Colonic mucosa (tissue), 4 donors: ENCODE data around the gene RAB3B. TPM values are rescaled to one million over a fixed set of nuclear protein-coding genes. Genes with fewer than 3 reads are reported as not detected.
"Not testable (repeated sequence)": the region's sequence is repeated elsewhere in the genome, so short reads cannot be mapped to it uniquely, and the experiment has no call there.

Source experiments
- DNase-seq: peaks from one replicate; pipeline ENCODE4 v3.0.0-alpha.2; 2020
- H3K27ac ChIP-seq: fragments of 200-600 bp; one replicate; pipeline ENCODE4 v1.8.0; 2021
- H3K27me3 ChIP-seq: fragments of 200-600 bp; one replicate; pipeline ENCODE4 v1.8.0; 2021
- H3K36me3 ChIP-seq: fragments of 200-600 bp; one replicate; pipeline ENCODE4 v1.8.0; 2021
- H3K4me1 ChIP-seq: fragments of 200-600 bp; one replicate; pipeline ENCODE4 v1.8.0; 2021; ENCODE audit warnings: mild to moderate bottlenecking
- H3K4me3 ChIP-seq: fragments of 200-600 bp; one replicate; pipeline ENCODE4 v1.8.0; 2021
- H3K9ac ChIP-seq, 2 donors: one replicate each; pipeline ENCODE4 v1.7.0; 2013; ENCODE audit warnings: control low read depth in 2 of 2, low read depth in 2 of 2, low read length in 2 of 2
- H3K9me3 ChIP-seq: fragments of 200-600 bp; one replicate; pipeline ENCODE4 v1.8.0; 2021
- CTCF ChIP-seq: fragments of 200-600 bp; IDR thresholded peaks from one replicate; pipeline ENCODE4 v1.8.0; 2022; ENCODE audit warnings: antibody characterized with exemption, mild to moderate bottlenecking
- intact Hi-C: fragments of 100-400 bp; cut with DNase I; formaldehyde crosslinking; loops from one replicate; pipeline ENCODE4 v1.14.1; 2022
- total RNA-seq, 2 donors: library from RNA; stranded (reverse); fragmentation: NEBNext Ultra II Directional in 1 of 2; extraction: Animal tissue kit (Norgen Biotek cat#: 25700) in 1 of 2; gene quantifications; one replicate each; pipeline ENCODE4 v1.2.1, GENCODE V29; 2021
- donor health status: healthy.
- donor health status: DM: no; HTN: no; CAD: no.
- donor health status: DM: no; HTN: no; CAD: no.

Gene RAB3B
- total RNA-seq, 2 donors from 2014 or later, result 3.6 to 6.0 TPM

GRCh38 chr1:52008071-52008809 is 17.7 kb upstream of the RAB3B start:
- DNase-seq, result no peak
- H3K27me3 ChIP-seq, result no peaks in the 10 kb centered on the region
- no peak overlapping the region for H3K27ac ChIP-seq
- H3K36me3 ChIP-seq, result no peaks in the 10 kb centered on the region
- no peaks in the 10 kb centered on the region for H3K4me1 ChIP-seq
- H3K9ac ChIP-seq, result no peak overlapping the region
- H3K4me3 ChIP-seq, result no peak overlapping the region
- intact Hi-C loops, result no loop called here
- no peak for TF ChIP-seq CTCF
- H3K9me3 ChIP-seq, result no peaks in the 10 kb centered on the region

DNA sequence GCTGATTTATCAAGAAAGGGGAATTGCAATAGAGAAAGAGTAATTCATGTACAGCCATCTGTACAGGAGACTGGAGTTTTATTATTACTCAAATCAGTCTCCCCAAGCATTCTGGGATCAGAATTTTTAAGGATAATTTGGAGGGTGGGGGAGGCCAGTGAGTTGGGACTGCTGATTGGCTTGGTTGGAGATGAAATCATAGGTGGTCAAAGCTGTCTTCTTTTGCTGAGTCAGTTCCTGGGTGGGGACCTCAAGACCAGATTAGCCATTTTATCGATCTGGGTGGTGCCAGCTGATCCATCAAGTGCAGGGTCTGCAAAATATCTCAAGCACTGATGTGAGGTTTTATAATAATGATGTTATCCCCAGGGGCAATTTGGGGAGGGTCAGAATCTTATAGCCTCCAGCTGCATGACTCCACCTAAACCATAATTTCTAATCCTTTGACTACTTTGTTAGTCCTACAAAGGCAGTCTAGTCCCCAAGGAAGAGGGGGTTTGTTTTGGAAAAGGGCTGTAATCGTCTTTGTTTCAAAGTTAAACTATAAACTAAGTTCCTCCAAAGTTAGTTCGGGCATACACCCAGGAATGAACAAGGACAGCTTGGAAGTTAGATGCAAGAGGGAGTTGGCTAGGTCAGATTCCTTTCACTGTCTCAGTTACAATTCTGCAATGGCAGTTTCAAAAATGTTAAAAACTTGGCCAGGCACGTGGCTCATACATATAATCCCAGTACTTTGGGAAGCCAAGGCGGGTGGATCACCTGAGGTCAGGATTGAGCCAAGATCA is 16.9 kb upstream of the RAB3B start:
- no peak for TF ChIP-seq CTCF
- no peaks in the 10 kb centered on the region for H3K36me3 ChIP-seq
- no peak overlapping the region for H3K27ac ChIP-seq
- no peak overlapping the region for H3K9ac ChIP-seq
- no peaks in the 10 kb centered on the region for H3K4me1 ChIP-seq
- intact Hi-C loops, result no loop called here
- DNase-seq, result peak; percentile 24
- H3K9me3 ChIP-seq, result no peaks in the 10 kb centered on the region
- H3K4me3 ChIP-seq, result no peak overlapping the region
- no peaks in the 10 kb centered on the region for H3K27me3 ChIP-seq

DNA sequence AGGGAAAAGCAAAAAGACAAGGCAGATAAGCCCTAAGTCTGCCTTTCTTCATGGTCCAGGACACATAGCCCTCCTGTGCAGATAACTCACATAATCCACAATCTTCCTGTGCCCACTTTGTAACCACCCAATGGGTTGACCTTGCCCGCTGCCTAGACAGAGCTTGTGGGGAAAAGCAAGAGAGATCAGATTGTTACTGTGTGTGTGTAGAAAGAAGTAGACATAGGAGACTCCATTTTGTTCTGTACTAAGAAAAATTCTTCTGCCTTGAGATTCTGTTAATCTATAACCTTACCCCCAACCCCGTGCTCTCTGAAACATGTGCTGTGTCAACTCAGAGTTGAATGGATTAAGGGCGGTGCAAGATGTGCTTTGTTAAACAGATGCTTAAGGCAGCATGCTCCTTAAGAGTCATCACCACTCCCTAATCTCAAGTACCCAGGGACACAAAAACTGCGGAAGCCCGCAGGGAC is 15.6 kb upstream of the RAB3B start:
- H3K36me3 ChIP-seq, H3K4me3 ChIP-seq, H3K9me3 ChIP-seq, H3K27me3 ChIP-seq, DNase-seq, H3K9ac ChIP-seq, intact Hi-C loops, H3K27ac ChIP-seq, H3K4me1 ChIP-seq: not testable (repeated sequence)

- H3K9me3 ChIP-seq, H3K27ac ChIP-seq, DNase-seq, H3K36me3 ChIP-seq, intact Hi-C loops, H3K4me3 ChIP-seq, H3K27me3 ChIP-seq, H3K4me1 ChIP-seq, H3K9ac ChIP-seq: not testable (repeated sequence)
Observed at GRCh38 chr1:52005548-52005947, 15.0 kb upstream of the RAB3B start.

DNA sequence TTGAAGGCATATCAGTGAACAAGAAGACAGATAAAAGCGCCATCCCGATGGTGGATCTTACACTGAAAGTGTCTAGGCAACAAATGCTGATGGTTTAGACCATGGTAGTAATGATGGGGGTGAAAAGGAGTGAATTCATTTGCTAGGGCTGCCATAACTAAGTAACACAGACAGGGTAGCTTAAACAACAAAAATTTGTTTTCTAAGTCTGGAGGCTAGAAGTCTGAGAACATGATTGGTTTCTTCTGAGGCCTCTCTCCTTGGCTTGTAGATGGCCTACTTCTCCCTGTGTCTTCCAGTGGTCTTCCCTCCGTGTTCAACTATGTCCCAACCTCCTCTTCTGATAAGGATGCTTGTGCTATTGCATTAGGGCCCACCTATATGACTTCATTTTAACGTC is 13.4 kb upstream of the RAB3B start:
- no peak for TF ChIP-seq CTCF
- no peak overlapping the region for H3K4me3 ChIP-seq
- intact Hi-C loops, result loop anchor here (2.0 kb wide), 1 partner anchor 107 kb away; no protein-coding TSS in a partner anchor
- H3K9ac ChIP-seq, result no peak overlapping the region
- no peak overlapping the region for H3K27ac ChIP-seq
- no peak for DNase-seq
- no peaks in the 10 kb centered on the region for H3K36me3 ChIP-seq
- H3K9me3 ChIP-seq, result no peaks in the 10 kb centered on the region
- H3K4me1 ChIP-seq, result no peaks in the 10 kb centered on the region
- no peaks in the 10 kb centered on the region for H3K27me3 ChIP-seq

GRCh38 chr1:52002038-52002917 is 11.8 kb upstream of the RAB3B start:
- no peak overlapping the region for H3K9ac ChIP-seq
- H3K36me3 ChIP-seq, result no peaks in the 10 kb centered on the region
- intact Hi-C loops, result loop anchor here (2.0 kb wide), 1 partner anchor 105 kb away; no protein-coding TSS in a partner anchor
- H3K27ac ChIP-seq, result no peak overlapping the region
- DNase-seq, result peak; percentile 82
- H3K4me1 ChIP-seq, result no peaks in the 10 kb centered on the region
- H3K4me3 ChIP-seq, result no peak overlapping the region
- H3K9me3 ChIP-seq, result no peaks in the 10 kb centered on the region
- peak; percentile 89 for TF ChIP-seq CTCF
- H3K27me3 ChIP-seq, result no peaks in the 10 kb centered on the region
